Measurements from ENCODE around the gene MTX3.

The MTX3 gene

GRCh38 chr5:79982136-79982535 lies 8.9 kb downstream of the MTX3 start:
- DNase-seq, result no peak

- no peak for DNase-seq
Measured at GRCh38 chr5:79976759-79977515, 14.1 kb downstream of the MTX3 start.

- no peak for DNase-seq
Measured at GRCh38 chr5:79975422-79975821, 15.6 kb downstream of the MTX3 start.

GRCh38 chr5:79974886-79975285 lies 16.2 kb downstream of the MTX3 start:
- no peak for DNase-seq

- no peak for DNase-seq
Measured at GRCh38 chr5:79973996-79974395, 17.1 kb downstream of the MTX3 start.

- DNase-seq, result no peak
Measured at GRCh38 chr5:79973511-79973910, 17.6 kb downstream of the MTX3 start.

GRCh38 chr5:79971156-79971555 lies 19.9 kb downstream of the MTX3 start:
- DNase-seq, result no peak

- DNase-seq, result no peak
Measured at GRCh38 chr5:79966448-79966847, 24.6 kb downstream of the MTX3 start.

- DNase-seq, result no peak
Measured at GRCh38 chr5:79964136-79964535, 26.9 kb downstream of the MTX3 start.

- DNase-seq, result no peak
Measured at GRCh38 chr5:79963261-79964061, 27.6 kb downstream of the MTX3 start.

- DNase-seq, result no peak
Measured at GRCh38 chr5:79962575-79963222, 28.4 kb downstream of the MTX3 start.

GRCh38 chr5:79961716-79962574 lies 29.1 kb downstream of the MTX3 start:
- DNase-seq, result no peak

GRCh38 chr5:79959407-79959806 lies 31.7 kb downstream of the MTX3 start:
- DNase-seq, result no peak

GRCh38 chr5:79955941-79956670 lies 35.0 kb downstream of the MTX3 start:
- peak; percentile 24 for DNase-seq

GRCh38 chr5:79955356-79955895 lies 35.6 kb downstream of the MTX3 start:
- DNase-seq, result no peak

- no peak for DNase-seq
Measured at GRCh38 chr5:79954620-79955019, 36.4 kb downstream of the MTX3 start.

- no peak for DNase-seq
Measured at GRCh38 chr5:79947567-79947966, 43.5 kb downstream of the MTX3 start.

- DNase-seq, result no peak
Measured at GRCh38 chr5:79938468-79938867, 52.6 kb downstream of the MTX3 start.

GRCh38 chr5:79936646-79937216 lies 54.3 kb downstream of the MTX3 start:
- no peak for DNase-seq

GRCh38 chr5:79936002-79936645 lies 54.9 kb downstream of the MTX3 start:
- no peak for DNase-seq

GRCh38 chr5:79934681-79935080 lies 56.4 kb downstream of the MTX3 start:
- no peak for DNase-seq
